Karpas-422 (cell line): ENCODE measurements around the gene ABAT. TPM values are rescaled to one million over a fixed set of nuclear protein-coding genes. Genes with fewer than 3 reads are reported as not detected.

Experiments used
- DNase-seq: peaks from one replicate; pipeline ENCODE4 v3.0.0-alpha.2; 2015
- H2AFZ ChIP-seq: fragments of 200-600 bp; sonication (generic); 2 replicates; pipeline ENCODE4 v1.6.1; 2014; ENCODE audit warnings: antibody characterized with exemption, low read length, mixed read lengths
- H3K27ac ChIP-seq: fragments of 200-600 bp; sonication (generic); 2 replicates; pipeline ENCODE4 v1.5.1; 2014; ENCODE audit warnings: mild to moderate bottlenecking, low read length, moderate library complexity
- H3K27me3 ChIP-seq: fragments of 200-600 bp; sonication (generic); 2 replicates; pipeline ENCODE4 v1.6.1; 2014; ENCODE audit warnings: low read length, mixed read lengths
- H3K36me3 ChIP-seq: fragments of 200-600 bp; sonication (generic); 2 replicates; pipeline ENCODE4 v1.6.1; 2014; ENCODE audit warnings: low read length, mixed read lengths; ENCODE audit not compliant: insufficient read depth
- H3K4me1 ChIP-seq: fragments of 200-600 bp; sonication (generic); 2 replicates; pipeline ENCODE4 v1.6.1; 2014; ENCODE audit warnings: mild to moderate bottlenecking, low read length, mixed read lengths
- H3K4me2 ChIP-seq: fragments of 200-600 bp; sonication (generic); 2 replicates; pipeline ENCODE4 v1.6.1; 2014; ENCODE audit warnings: low read length, low read depth, mild to moderate bottlenecking; ENCODE audit not compliant: poor library complexity, severe bottlenecking
- H3K4me3 ChIP-seq: fragments of 200-600 bp; sonication (generic); 2 replicates; pipeline ENCODE4 v1.5.1; 2014; ENCODE audit warnings: mild to moderate bottlenecking, antibody characterized with exemption, low read length, mixed read lengths
- H3K79me2 ChIP-seq: fragments of 200-600 bp; sonication (generic); 2 replicates; pipeline ENCODE4 v1.6.1; 2014; ENCODE audit warnings: mild to moderate bottlenecking, low read length, mixed read lengths
- H3K9ac ChIP-seq: fragments of 200-600 bp; sonication (generic); 2 replicates; pipeline ENCODE4 v1.6.0; 2014; ENCODE audit warnings: low read length
- H3K9me2 ChIP-seq: fragments of 200-600 bp; sonication (generic), shearing (Covaris generic); replicated peaks from 2 replicates; pipeline ENCODE4 v1.6.0; 2014; ENCODE audit warnings: mild to moderate bottlenecking, low read length, moderate library complexity; ENCODE audit not compliant: insufficient read depth
- H3K9me3 ChIP-seq: fragments of 300-700, 200-600 bp; sonication (generic); 2 replicates; pipeline ENCODE4 v1.6.1; 2014; ENCODE audit warnings: low read length, mixed read lengths
- H4K20me1 ChIP-seq: fragments of 200-600 bp; sonication (generic); 2 replicates; pipeline ENCODE4 v1.6.1; 2014; ENCODE audit warnings: mild to moderate bottlenecking, antibody characterized with exemption, low read length, low read depth; ENCODE audit not compliant: insufficient read depth
- total RNA-seq: library from RNA; depleted of rRNA; stranded (reverse); fragments of >200 nt; shearing (Covaris generic); gene quantifications from 2 replicates; pipeline ENCODE4 v1.2.3, GENCODE V29; 2014; ENCODE audit warnings: low replicate concordance

ABAT gene
- total RNA-seq, 1 experiment from 2014 or later: 8.2 TPM

GRCh38 chr16:8733849-8734540 is 59.6 kb downstream of the ABAT start:
- Histone ChIP-seq H4K20me1 (no peaks in the 10 kb centered on the region), H3K9me2 (no peaks in the 10 kb centered on the region), H3K9ac (no peak overlapping the region), H3K79me2 (no peaks in the 10 kb centered on the region), H3K4me1 (no peaks in the 10 kb centered on the region), H3K27ac (no peak overlapping the region), H3K36me3 (no peaks in the 10 kb centered on the region), H3K27me3 (no peaks in the 10 kb centered on the region), H3K9me3 (no peaks in the 10 kb centered on the region), H2AFZ (no peak overlapping the region), H3K4me2 (no peak overlapping the region), H3K4me3 (no peak overlapping the region)
- DNase-seq: no peak

- Histone ChIP-seq H3K9me2 (no peaks in the 10 kb centered on the region), H3K4me3 (no peak overlapping the region), H3K36me3 (no peaks in the 10 kb centered on the region)
These were observed 61.2 kb downstream of the ABAT start for GRCh38 chr16:8735574-8735973.

GRCh38 chr16:8736123-8736668 is 61.8 kb downstream of the ABAT start:
- Histone ChIP-seq H3K27ac (no peak overlapping the region), H3K27me3 (no peaks in the 10 kb centered on the region), H4K20me1 (no peaks in the 10 kb centered on the region), H3K9me2 (no peaks in the 10 kb centered on the region), H3K4me1 (no peaks in the 10 kb centered on the region), H3K79me2 (no peaks in the 10 kb centered on the region), H3K4me2 (no peak overlapping the region), H3K4me3 (no peak overlapping the region), H3K9ac (no peak overlapping the region), H3K9me3 (no peaks in the 10 kb centered on the region), H3K36me3 (no peaks in the 10 kb centered on the region), H2AFZ (no peak overlapping the region)
- no peak for DNase-seq

More at GRCh38 chr16:8735574-8735973, 61.2 kb downstream of the ABAT start:
- no peaks in the 10 kb centered on the region for H3K9me3 ChIP-seq
- H3K79me2 ChIP-seq: no peaks in the 10 kb centered on the region
- H3K27ac ChIP-seq: no peak overlapping the region
- no peaks in the 10 kb centered on the region for H4K20me1 ChIP-seq
- no peaks in the 10 kb centered on the region for H3K4me1 ChIP-seq
- H3K27me3 ChIP-seq: no peaks in the 10 kb centered on the region
- H3K9ac ChIP-seq: no peak overlapping the region
- H3K4me2 ChIP-seq: no peak overlapping the region
- DNase-seq: no peak
- no peak overlapping the region for H2AFZ ChIP-seq

DNA sequence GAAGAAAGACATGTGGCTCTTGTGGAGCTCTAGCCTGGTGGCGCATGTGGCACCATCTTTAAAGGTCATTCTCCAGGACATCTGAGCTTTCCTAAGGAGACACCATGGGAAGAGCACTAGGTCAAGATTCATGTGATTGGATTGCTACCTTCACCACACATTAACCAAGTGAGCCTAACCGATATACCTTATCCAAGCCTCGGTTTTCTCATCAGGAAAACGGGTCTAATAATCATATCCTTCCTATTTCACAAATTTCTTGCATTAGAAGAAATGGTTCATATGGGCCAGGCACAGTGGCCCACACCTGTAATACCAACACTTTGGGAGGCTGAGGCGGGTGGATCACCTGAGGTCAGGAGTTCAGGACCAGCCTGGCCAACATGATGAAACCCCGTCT is 64.7 kb downstream of the ABAT start:
- Histone ChIP-seq H3K27ac (no peak overlapping the region), H2AFZ (no peak overlapping the region), H3K9ac (no peak overlapping the region), H3K4me1 (no peaks in the 10 kb centered on the region), H3K79me2 (no peaks in the 10 kb centered on the region), H3K36me3 (no peaks in the 10 kb centered on the region), H4K20me1 (no peaks in the 10 kb centered on the region), H3K27me3 (no peaks in the 10 kb centered on the region), H3K4me2 (no peak overlapping the region), H3K9me3 (no peaks in the 10 kb centered on the region), H3K4me3 (no peak overlapping the region), H3K9me2 (no peaks in the 10 kb centered on the region)
- DNase-seq: no peak

DNA sequence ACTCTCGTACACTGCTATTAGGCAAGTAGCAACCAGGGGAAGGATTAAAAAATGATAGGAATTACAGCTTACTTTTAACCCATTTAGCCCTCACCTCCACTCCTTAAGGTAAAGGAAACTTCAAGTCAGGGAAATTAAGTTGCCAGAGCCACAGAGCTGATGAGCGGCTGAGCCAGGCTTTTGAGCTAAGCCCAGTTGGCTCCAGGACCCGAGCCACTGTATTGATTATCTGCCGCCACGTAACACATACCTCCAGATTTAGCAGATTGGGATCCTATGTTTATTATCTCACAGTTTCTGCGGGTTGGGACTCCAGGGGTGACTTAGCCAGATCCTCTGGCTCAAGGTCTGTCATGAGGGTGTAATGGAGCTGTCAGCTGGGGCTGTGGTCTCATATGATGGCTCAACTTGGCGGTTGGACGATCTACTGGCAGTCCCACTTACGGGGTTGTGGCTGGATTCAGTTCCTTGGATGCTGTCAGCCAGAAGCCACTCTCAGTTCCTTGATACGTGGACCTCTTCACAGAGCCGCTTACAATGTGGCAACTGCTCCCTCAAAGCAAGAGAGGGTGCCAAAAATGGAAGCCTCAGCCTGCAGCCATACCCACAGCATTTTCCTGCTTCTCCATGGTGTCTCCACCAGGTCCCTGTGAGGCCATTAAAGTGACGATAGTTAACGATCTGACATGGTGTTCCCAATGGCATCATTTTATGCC is 65.7 kb downstream of the ABAT start:
- Histone ChIP-seq H3K9me3 (no peaks in the 10 kb centered on the region), H3K4me2 (no peak overlapping the region), H2AFZ (no peak overlapping the region), H3K36me3 (no peaks in the 10 kb centered on the region), H3K27me3 (no peaks in the 10 kb centered on the region), H3K4me3 (no peak overlapping the region), H3K4me1 (no peaks in the 10 kb centered on the region), H3K79me2 (no peaks in the 10 kb centered on the region), H3K9ac (no peak overlapping the region), H4K20me1 (no peaks in the 10 kb centered on the region), H3K9me2 (no peaks in the 10 kb centered on the region), H3K27ac (no peak overlapping the region)
- no peak for DNase-seq

- Histone ChIP-seq H3K9ac (no peak overlapping the region), H3K4me2 (no peak overlapping the region), H2AFZ (no peak overlapping the region), H3K4me1 (no peaks in the 10 kb centered on the region), H3K9me3 (no peaks in the 10 kb centered on the region), H3K4me3 (no peak overlapping the region), H3K79me2 (no peaks in the 10 kb centered on the region), H4K20me1 (no peaks in the 10 kb centered on the region), H3K27me3 (no peaks in the 10 kb centered on the region), H3K27ac (no peak overlapping the region), H3K9me2 (no peaks in the 10 kb centered on the region), H3K36me3 (no peaks in the 10 kb centered on the region)
- no peak for DNase-seq
These were observed 66.4 kb downstream of the ABAT start for GRCh38 chr16:8740775-8741355.

GRCh38 chr16:8741636-8742035 is 67.2 kb downstream of the ABAT start:
- Histone ChIP-seq H4K20me1 (no peaks in the 10 kb centered on the region), H3K4me2 (no peak overlapping the region), H3K9ac (no peak overlapping the region), H3K79me2 (no peaks in the 10 kb centered on the region), H3K27me3 (no peaks in the 10 kb centered on the region), H3K9me2 (no peaks in the 10 kb centered on the region), H3K27ac (no peak overlapping the region), H2AFZ (no peak overlapping the region), H3K9me3 (no peaks in the 10 kb centered on the region), H3K4me1 (no peaks in the 10 kb centered on the region), H3K4me3 (no peak overlapping the region), H3K36me3 (no peaks in the 10 kb centered on the region)
- no peak for DNase-seq

DNA sequence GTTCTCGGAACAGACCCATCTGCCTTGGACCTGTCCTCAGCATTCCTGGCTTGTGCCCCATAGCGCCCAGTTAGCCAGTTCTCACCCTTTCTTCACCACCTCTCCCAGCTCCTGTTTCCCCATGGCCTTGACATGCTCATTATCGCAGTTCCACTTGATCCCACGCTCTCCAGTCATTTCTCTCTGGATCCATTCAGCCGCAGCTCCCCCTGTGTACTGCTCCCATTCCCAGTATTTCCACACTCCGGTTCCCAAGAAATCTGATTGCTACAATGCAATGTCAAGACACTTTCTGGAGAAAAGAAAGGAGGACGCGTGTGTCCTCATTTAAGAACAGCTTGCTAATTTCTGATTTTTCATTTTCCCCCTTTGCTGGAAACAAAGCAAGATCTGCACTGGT is 67.7 kb downstream of the ABAT start:
- DNase-seq: no peak
- no peak overlapping the region for H2AFZ ChIP-seq
- no peak overlapping the region for H3K4me3 ChIP-seq
- H3K9ac ChIP-seq: no peak overlapping the region
- H3K79me2 ChIP-seq: no peaks in the 10 kb centered on the region
- no peaks in the 10 kb centered on the region for H3K36me3 ChIP-seq
- H3K4me1 ChIP-seq: no peaks in the 10 kb centered on the region
- H4K20me1 ChIP-seq: no peaks in the 10 kb centered on the region
- no peaks in the 10 kb centered on the region for H3K27me3 ChIP-seq
- no peaks in the 10 kb centered on the region for H3K9me2 ChIP-seq
- H3K9me3 ChIP-seq: no peaks in the 10 kb centered on the region
- H3K27ac ChIP-seq: no peak overlapping the region
- H3K4me2 ChIP-seq: no peak overlapping the region
